ENCODE data around the gene MVB12A.

- no peak for TF ChIP-seq CTCF (IDR thresholded peaks at IDR 0.05)
- no peak for TF ChIP-seq POLR2A (IDR thresholded peaks at IDR 0.05)
Measured at GRCh38 chr19:17456127-17456526, 36.3 kb downstream of the MVB12A start.
